CD4-positive, alpha-beta T cell treated with Interferon gamma for 1 hour (primary cell): ENCODE measurements around the gene FOXJ2.
"Not testable (repeated sequence)": the region's sequence is repeated elsewhere in the genome, so short reads cannot be mapped to it uniquely, and the experiment has no call there.

Experiments
- DNase-seq: peaks from one replicate; pipeline ENCODE4 v3.0.0-alpha.2; 2020

The FOXJ2 gene

GRCh38 chr12:8031017-8031416 lies 1.5 kb upstream of the FOXJ2 start:
- DNase-seq, result not testable (repeated sequence)

- no peak for DNase-seq
These were observed 659 bp upstream of the FOXJ2 start for GRCh38 chr12:8031872-8032241.

GRCh38 chr12:8033153-8034044 lies 883 bp downstream of the FOXJ2 start:
- peak; percentile 46 for DNase-seq

- DNase-seq, result no peak
These were observed 2.3 kb downstream of the FOXJ2 start for GRCh38 chr12:8034802-8035201.

- no peak for DNase-seq
These were observed 3.0 kb downstream of the FOXJ2 start for GRCh38 chr12:8035440-8036010.

- no peak for DNase-seq
These were observed 3.8 kb downstream of the FOXJ2 start for GRCh38 chr12:8036346-8036745.

GRCh38 chr12:8037046-8037663 lies 4.6 kb downstream of the FOXJ2 start:
- no peak for DNase-seq

GRCh38 chr12:8037947-8038346 lies 5.4 kb downstream of the FOXJ2 start:
- no peak for DNase-seq

GRCh38 chr12:8038659-8039114 lies 6.2 kb downstream of the FOXJ2 start:
- DNase-seq, result no peak

GRCh38 chr12:8040791-8041190 lies 8.3 kb downstream of the FOXJ2 start:
- no peak for DNase-seq

- peak; percentile 71 for DNase-seq
These were observed 13.7 kb downstream of the FOXJ2 start for GRCh38 chr12:8045952-8046944.

GRCh38 chr12:8047842-8048241 lies 15.3 kb downstream of the FOXJ2 start:
- DNase-seq, result no peak

- DNase-seq, result no peak
These were observed 16.4 kb downstream of the FOXJ2 start for GRCh38 chr12:8048906-8049305.

GRCh38 chr12:8050600-8051250 lies 18.2 kb downstream of the FOXJ2 start:
- DNase-seq, result no peak

GRCh38 chr12:8052679-8053078 lies 20.2 kb downstream of the FOXJ2 start:
- DNase-seq, result peak; percentile 67

- DNase-seq, result no peak
These were observed 22.3 kb downstream of the FOXJ2 start for GRCh38 chr12:8054816-8055215.

- no peak for DNase-seq
These were observed 24.8 kb downstream of the FOXJ2 start for GRCh38 chr12:8057306-8057705.

GRCh38 chr12:8057839-8058238 lies 25.3 kb downstream of the FOXJ2 start:
- peak; percentile 46 for DNase-seq

GRCh38 chr12:8058506-8058905 lies 26.0 kb downstream of the FOXJ2 start:
- no peak for DNase-seq

- DNase-seq, result no peak
These were observed 31.6 kb downstream of the FOXJ2 start for GRCh38 chr12:8064131-8064530.

- DNase-seq, result peak; percentile 53
These were observed 33.6 kb downstream of the FOXJ2 start, which contains the start of gene C3AR1 for GRCh38 chr12:8065991-8066594. C3AR1 (minus strand) TSS chr12:8066359; CDS start chr12:8060185, 6,174 bp downstream.

- DNase-seq, result no peak
These were observed 37.1 kb downstream of the FOXJ2 start for GRCh38 chr12:8069582-8069981.
